ENCODE results near the gene CMTM2. TPM values are rescaled to one million over a fixed set of nuclear protein-coding genes. Genes with fewer than 3 reads are reported as not detected.
A peak's percentile ranks its signal among the peaks of the same experiment; 100 is the strongest.

The CMTM2 gene
- total RNA-seq, 1 donor from 2014 or later, result not detected

DNA sequence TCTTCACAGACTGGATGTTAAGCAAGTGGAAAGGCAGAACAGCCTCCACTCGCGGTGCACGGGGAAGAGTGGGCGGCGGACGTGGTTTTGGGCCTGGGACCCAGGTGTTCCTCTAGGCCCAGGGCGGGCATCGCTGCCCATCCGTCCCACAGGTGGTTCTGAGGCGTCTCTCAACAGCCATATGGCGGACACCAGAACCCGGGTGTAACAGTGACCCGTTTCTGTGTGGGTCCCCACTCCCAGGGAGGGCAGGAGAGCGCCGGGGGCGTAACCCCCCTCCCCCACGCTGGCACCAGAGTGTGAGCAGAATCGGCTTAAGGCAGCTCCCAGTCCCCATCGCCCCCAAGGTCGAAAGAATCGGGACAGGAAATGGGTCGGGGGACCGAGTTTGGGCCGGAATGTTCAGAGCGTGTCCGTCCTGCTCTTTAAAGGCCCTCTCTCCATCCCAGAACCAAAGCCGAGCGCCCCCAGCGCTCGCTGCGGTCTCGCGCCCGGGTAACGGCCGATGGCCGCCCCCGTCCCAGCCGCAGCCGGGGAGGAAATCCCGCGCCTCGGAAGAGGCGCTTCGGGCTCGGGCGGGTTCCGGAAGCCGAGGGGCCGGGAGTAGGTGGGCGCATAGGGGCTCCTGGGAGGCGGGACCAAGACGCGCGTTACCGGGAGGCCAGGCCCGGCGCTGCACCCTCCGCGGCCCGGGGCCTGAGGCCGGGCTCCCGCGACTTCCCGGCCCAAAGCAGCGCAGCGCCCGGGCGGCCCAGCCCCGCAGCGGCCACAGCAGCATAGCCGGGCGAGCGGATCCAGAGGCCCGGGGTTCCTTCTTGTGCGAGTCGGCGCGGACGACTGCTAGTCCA is 29.8 kb upstream of the CMTM2 start, which contains the start of gene TK2:
TK2 (minus strand) TSS at position 839 of the 848 bp plus-strand sequence; CDS start at position 778, 61 bp downstream.
- DNase-seq (ENCODE audit: low read depth) (peak; percentile 54), FAIRE-seq (no peak)
- Histone ChIP-seq H3K4me3 (ENCODE audit: insufficient read depth, low read depth, low read length) (peak within 1 kb of the TSS; percentile 68), H3K36me3 (ENCODE audit: insufficient read depth, low read length) (no peaks in the 10 kb centered on the region), H3K9me3 (ENCODE audit: insufficient read depth, low read depth, low read length) (no peaks in the 10 kb centered on the region), H3K27ac (ENCODE audit: low read depth, low read length) (peak within 1 kb of the TSS; percentile 76), H3K9ac (ENCODE audit: low read length) (peak within 1 kb of the TSS; percentile 91), H3K4me1 (ENCODE audit: insufficient read depth, low read length) (peaks cover 21% of the 10 kb centered on the region), H2AFZ (ENCODE audit: low read depth, low read length) (peak within 1 kb of the TSS; percentile 90), H3K79me2 (ENCODE audit: insufficient read depth, low read length) (peaks cover 21% of the 10 kb centered on the region), H4K20me1 (ENCODE audit: insufficient read depth, low read length) (no peaks in the 10 kb centered on the region), H3K27me3 (ENCODE audit: insufficient read depth, low read length) (no peaks in the 10 kb centered on the region), H3K4me2 (ENCODE audit: low read length) (peak within 1 kb of the TSS; percentile 90)
- H3K36me3 Mint-ChIP-seq (ENCODE audit: low read depth, unreplicated experiment), result peaks cover 8% of the 10 kb centered on the region
- peaks cover 13% of the 10 kb centered on the region for H3K4me1 Mint-ChIP-seq (ENCODE audit: low read depth, unreplicated experiment)
- H3K27ac Mint-ChIP-seq (ENCODE audit: unreplicated experiment), result peak within 1 kb of the TSS; percentile 83
- peaks cover 4% of the 10 kb centered on the region for H3K9me3 Mint-ChIP-seq (ENCODE audit: unreplicated experiment)
- peak within 1 kb of the TSS; percentile 87 for H3K4me3 Mint-ChIP-seq (ENCODE audit: unreplicated experiment)
- TF ChIP-seq EZH2 (IDR thresholded peaks at IDR 0.05; ENCODE audit: insufficient read depth, low read length), result no peak
- peak; percentile 9 for TF ChIP-seq CTCF (IDR thresholded peaks at IDR 0.05; ENCODE audit: insufficient read depth, low read depth, low read length)
- H3K27me3 Mint-ChIP-seq (ENCODE audit: low read depth, unreplicated experiment), result no peaks in the 10 kb centered on the region

DNA sequence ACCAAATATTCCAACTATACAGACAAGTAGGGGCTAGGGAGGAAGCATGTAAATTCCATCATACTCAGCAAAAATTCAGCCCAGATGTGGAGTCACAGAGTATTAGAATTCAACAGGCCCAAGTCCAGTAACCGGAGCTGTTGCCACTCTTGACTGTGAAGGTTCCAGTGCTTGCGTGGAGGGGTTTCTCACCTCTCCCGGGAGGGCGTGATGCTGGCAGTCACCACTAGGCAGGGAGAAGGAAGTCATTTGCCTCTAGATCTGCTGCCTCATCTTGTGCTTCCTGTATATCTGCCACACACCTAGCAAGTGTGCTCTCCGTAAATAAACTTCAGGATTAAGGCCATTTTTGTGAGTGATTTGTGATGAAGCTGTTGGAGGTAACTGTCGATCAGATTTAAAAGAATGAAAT is 27.9 kb upstream of the CMTM2 start:
- peak overlapping the region; percentile 92 for H3K4me3 Mint-ChIP-seq (ENCODE audit: unreplicated experiment)
- peaks cover 6% of the 10 kb centered on the region for H3K36me3 Mint-ChIP-seq (ENCODE audit: low read depth, unreplicated experiment)
- Histone ChIP-seq H3K36me3 (ENCODE audit: insufficient read depth, low read length) (no peaks in the 10 kb centered on the region), H3K9me3 (ENCODE audit: insufficient read depth, low read depth, low read length) (no peaks in the 10 kb centered on the region), H3K9ac (ENCODE audit: low read length) (peak overlapping the region; percentile 84), H2AFZ (ENCODE audit: low read depth, low read length) (no peak overlapping the region), H3K27me3 (ENCODE audit: insufficient read depth, low read length) (no peaks in the 10 kb centered on the region), H3K4me2 (ENCODE audit: low read length) (peak overlapping the region; percentile 92), H3K4me3 (ENCODE audit: insufficient read depth, low read depth, low read length) (no peak overlapping the region), H3K79me2 (ENCODE audit: insufficient read depth, low read length) (peaks cover 38% of the 10 kb centered on the region), H4K20me1 (ENCODE audit: insufficient read depth, low read length) (no peaks in the 10 kb centered on the region), H3K4me1 (ENCODE audit: insufficient read depth, low read length) (peaks cover 21% of the 10 kb centered on the region), H3K27ac (ENCODE audit: low read depth, low read length) (no peak overlapping the region)
- H3K27me3 Mint-ChIP-seq (ENCODE audit: low read depth, unreplicated experiment), result no peaks in the 10 kb centered on the region
- TF ChIP-seq EZH2 (IDR thresholded peaks at IDR 0.05; ENCODE audit: insufficient read depth, low read length) (no peak), CTCF (IDR thresholded peaks at IDR 0.05; ENCODE audit: insufficient read depth, low read depth, low read length) (peak; percentile 20)
- H3K9me3 Mint-ChIP-seq (ENCODE audit: unreplicated experiment), result peaks cover 4% of the 10 kb centered on the region
- peak overlapping the region; percentile 16 for H3K27ac Mint-ChIP-seq (ENCODE audit: unreplicated experiment)
- no peak for FAIRE-seq
- peaks cover 13% of the 10 kb centered on the region for H3K4me1 Mint-ChIP-seq (ENCODE audit: low read depth, unreplicated experiment)
- DNase-seq (ENCODE audit: low read depth), result no peak
